ENCODE measurements around the gene TTC4.

TTC4 gene

GRCh38 chr1:54715493-54716298 is at the start of gene TTC4:
TSS of gene TTC4 (plus strand) at chr1:54715861. CDS start at chr1:54715909, 48 bp downstream.
- peak; percentile 96 for DNase-seq (ENCODE audit: low spot score)

GRCh38 chr1:54666333-54666732 is 49.3 kb upstream of the TTC4 start:
- DNase-seq (ENCODE audit: low spot score): no peak

GRCh38 chr1:54667797-54668196 is 47.9 kb upstream of the TTC4 start:
- DNase-seq (ENCODE audit: low spot score): no peak

GRCh38 chr1:54668567-54668966 is 47.1 kb upstream of the TTC4 start:
- DNase-seq (ENCODE audit: low spot score): no peak

GRCh38 chr1:54671985-54672608 is 43.6 kb upstream of the TTC4 start:
- DNase-seq (ENCODE audit: low spot score): peak; percentile 80

GRCh38 chr1:54678776-54679643 is 36.7 kb upstream of the TTC4 start:
- no peak for DNase-seq (ENCODE audit: low spot score)

- DNase-seq (ENCODE audit: low spot score): no peak
Observed at GRCh38 chr1:54679706-54680105, 36.0 kb upstream of the TTC4 start.

GRCh38 chr1:54680387-54680786 is 35.3 kb upstream of the TTC4 start:
- no peak for DNase-seq (ENCODE audit: low spot score)

- DNase-seq (ENCODE audit: low spot score): no peak
Observed at GRCh38 chr1:54681358-54681757, 34.3 kb upstream of the TTC4 start.

- no peak for DNase-seq (ENCODE audit: low spot score)
Observed at GRCh38 chr1:54683453-54683852, 32.2 kb upstream of the TTC4 start.

GRCh38 chr1:54685335-54685905 is 30.2 kb upstream of the TTC4 start:
- DNase-seq (ENCODE audit: low spot score): no peak

- no peak for DNase-seq (ENCODE audit: low spot score)
Observed at GRCh38 chr1:54686155-54686554, 29.5 kb upstream of the TTC4 start.

GRCh38 chr1:54694771-54695170 is 20.9 kb upstream of the TTC4 start:
- no peak for DNase-seq (ENCODE audit: low spot score)

- no peak for DNase-seq (ENCODE audit: low spot score)
Observed at GRCh38 chr1:54695221-54695620, 20.4 kb upstream of the TTC4 start.

GRCh38 chr1:54695764-54696163 is 19.9 kb upstream of the TTC4 start:
- no peak for DNase-seq (ENCODE audit: low spot score)

GRCh38 chr1:54696262-54696661 is 19.4 kb upstream of the TTC4 start:
- no peak for DNase-seq (ENCODE audit: low spot score)

- DNase-seq (ENCODE audit: low spot score): no peak
Observed at GRCh38 chr1:54697896-54698295, 17.8 kb upstream of the TTC4 start.

GRCh38 chr1:54698346-54698745 is 17.3 kb upstream of the TTC4 start:
- DNase-seq (ENCODE audit: low spot score): no peak

GRCh38 chr1:54699936-54700525 is 15.6 kb upstream of the TTC4 start:
- DNase-seq (ENCODE audit: low spot score): no peak

GRCh38 chr1:54701066-54701465 is 14.6 kb upstream of the TTC4 start:
- no peak for DNase-seq (ENCODE audit: low spot score)

GRCh38 chr1:54701996-54702395 is 13.7 kb upstream of the TTC4 start:
- no peak for DNase-seq (ENCODE audit: low spot score)

- no peak for DNase-seq (ENCODE audit: low spot score)
Observed at GRCh38 chr1:54703471-54703870, 12.2 kb upstream of the TTC4 start.
